Endothelial cell of umbilical vein (primary cell): ENCODE data around the gene GNAZ. TPM values are rescaled to one million over a fixed set of nuclear protein-coding genes. Genes with fewer than 3 reads are reported as not detected.

Experiments
- BruUV-seq: library from RNA; stranded (reverse); fragments of 400-500 nt; replicated peaks from 2 replicates; lab custom pipeline; 2021; lab: Mats Ljungman, UMichigan
- CTCF ChIA-PET: fragments of 300-600, 350-600 bp; sonication (Branson Sonifier 250); formaldehyde crosslinking; loops from one replicate; lab custom pipeline; 2021; ENCODE audit warnings: antibody characterized with exemption, inconsistent platforms; lab: Charles Lee
- POLR2A ChIA-PET: fragments of 300-600, 350-600 bp; sonication (Branson Sonifier 250); formaldehyde crosslinking; loops from one replicate; lab custom pipeline; 2021; ENCODE audit warnings: antibody characterized with exemption, inconsistent platforms; lab: Charles Lee
- DNase-seq: peaks from one replicate; pipeline ENCODE4 v3.0.0-alpha.2; 2011; ENCODE audit warnings: low read depth, low spot score
- FAIRE-seq: peaks from 2 replicates; lab custom pipeline; 2011; peaks lifted over from hg19 to GRCh38; lab: Jason Lieb, UNC
- H2AFZ ChIP-seq: 2 replicates; pipeline ENCODE4 v1.6.0; 2012; ENCODE audit warnings: low read depth, low read length, control low read depth, inconsistent platforms
- H3K27ac ChIP-seq: 2 replicates; pipeline ENCODE4 v1.5.1; 2011; ENCODE audit warnings: low read depth, mild to moderate bottlenecking, control low read depth, low read length, moderate library complexity; ENCODE audit not compliant: insufficient read depth
- H3K27me3 ChIP-seq, 2 experiments: 2 replicates each; pipeline versions ENCODE4 v1.6.0 to v1.6.1; 2011; ENCODE audit warnings: low read length in 2 of 2, mixed read lengths in 1 of 2; ENCODE audit not compliant: control insufficient read depth in 2 of 2, insufficient read depth in 2 of 2
- H3K36me3 ChIP-seq, 2 experiments: 2 replicates in 1 of 2; 3 replicates in 1 of 2; pipeline ENCODE4 v1.5.1; 2011; ENCODE audit warnings: low read length in 2 of 2, mild to moderate bottlenecking in 1 of 2, moderate library complexity in 1 of 2; ENCODE audit not compliant: control insufficient read depth in 2 of 2, insufficient read depth in 2 of 2; ENCODE audit errors: extremely low read depth in 1 of 2
- H3K4me1 ChIP-seq: 3 replicates; pipeline ENCODE4 v1.5.1; 2011; ENCODE audit warnings: mild to moderate bottlenecking, low read length; ENCODE audit not compliant: control insufficient read depth, insufficient read depth; ENCODE audit errors: extremely low read depth
- H3K4me2 ChIP-seq: 2 replicates; pipeline ENCODE4 v1.6.1; 2011; ENCODE audit warnings: low read length, control low read depth, mixed read lengths; ENCODE audit not compliant: insufficient read depth
- H3K4me3 ChIP-seq, 3 experiments: fragments of 200-600 bp in 1 of 3; sonication (generic), shearing (Covaris generic) in 1 of 3; replicated peaks in 1 of 3; 2 replicates each; pipeline ENCODE4 v1.5.1; 2011 to 2016; ENCODE audit warnings: control low read depth in 3 of 3, low read length in 3 of 3, mild to moderate bottlenecking in 2 of 3, inconsistent platforms in 1 of 3, low read depth in 1 of 3, moderate library complexity in 1 of 3; ENCODE audit not compliant: insufficient read depth in 1 of 3
- H3K79me2 ChIP-seq: 2 replicates; pipeline ENCODE4 v1.6.0; 2012; ENCODE audit warnings: low read length, inconsistent platforms; ENCODE audit not compliant: control insufficient read depth, insufficient read depth
- H3K9ac ChIP-seq: replicated peaks from 2 replicates; pipeline ENCODE3; 2011; ENCODE audit warnings: low read length, control low read depth; ENCODE audit not compliant: insufficient read depth; ENCODE audit errors: extremely low read depth
- H3K9me1 ChIP-seq: replicated peaks from 3 replicates; pipeline ENCODE4 v1.6.0; 2011; ENCODE audit warnings: mild to moderate bottlenecking, low read length; ENCODE audit not compliant: control insufficient read depth, insufficient read depth; ENCODE audit errors: extremely low read depth
- H3K9me3 ChIP-seq: replicated peaks from 2 replicates; pipeline ENCODE4 v1.5.1; 2012; ENCODE audit warnings: low read length, inconsistent platforms; ENCODE audit not compliant: control insufficient read depth, insufficient read depth
- H4K20me1 ChIP-seq: replicated peaks from 2 replicates; pipeline ENCODE3; 2011; ENCODE audit warnings: mild to moderate bottlenecking, low read length; ENCODE audit not compliant: control insufficient read depth, insufficient read depth; ENCODE audit errors: extremely low read depth
- FOS ChIP-seq: IDR thresholded peaks from 2 replicates; pipeline ENCODE4 v1.6.1; 2011; ENCODE audit warnings: mild to moderate bottlenecking, low read length, moderate library complexity, borderline replicate concordance; ENCODE audit not compliant: insufficient read depth
- JUN ChIP-seq: IDR thresholded peaks from 2 replicates; pipeline ENCODE4 v1.6.1; 2011; ENCODE audit warnings: borderline replicate concordance, low read depth; ENCODE audit not compliant: insufficient read length, insufficient read depth
- MYC ChIP-seq: IDR thresholded peaks from one replicate; pipeline ENCODE4 v1.6.1; 2011; ENCODE audit warnings: mild to moderate bottlenecking, low read depth, low read length
- POLR2A ChIP-seq: IDR thresholded peaks from 2 replicates; pipeline ENCODE4 v1.6.1; 2012; ENCODE audit warnings: low read depth, mild to moderate bottlenecking, control low read depth, low read length
- POLR2AphosphoS5 ChIP-seq: IDR thresholded peaks from 2 replicates; pipeline ENCODE4 v1.6.1; 2012; ENCODE audit warnings: low read depth, mild to moderate bottlenecking, control low read depth, low read length, moderate library complexity; ENCODE audit not compliant: insufficient read depth
- dilution Hi-C: fragments of 300-500 bp; cut with MboI; formaldehyde crosslinking; loops from one replicate; pipeline ENCODE4 v1.15.0; 2019; ENCODE audit warnings: low sequenced_read_pairs; ENCODE audit not compliant: extremely low pct_ligation_motif_present
- intact Hi-C: fragments of 100-400 bp; cut with micrococcal nuclease; formaldehyde crosslinking; loops from one replicate; pipeline ENCODE4 v1.10.0; 2022
- polyA plus RNA-seq, 4 experiments: library from polyadenylated mRNA; depleted of rRNA in 3 of 4; stranded (reverse) in 3 of 4; unstranded in 1 of 4; fragments of >200 nt; gene quantifications; 2 replicates each; pipeline versions ENCODE4 v1.2.1 to v1.2.3, GENCODE V29; 2011 to 2012; ENCODE audit warnings: missing spikeins in 1 of 4
- total RNA-seq: library from RNA; stranded (reverse); gene quantifications from 2 replicates; pipeline ENCODE4 v1.2.3, GENCODE V29; 2021
- TF ChIP-seq, protein P1 (sequence below), 2 donors: IDR thresholded peaks; 1 replicate in 1 of 2; 2 replicates in 1 of 2; pipeline ENCODE4 v1.5.1; 2011; ENCODE audit warnings: low read length in 2 of 2, mild to moderate bottlenecking in 2 of 2, moderate library complexity in 2 of 2, control low read depth in 1 of 2, inconsistent platforms in 1 of 2, low read depth in 1 of 2; ENCODE audit not compliant: insufficient read depth in 1 of 2; ENCODE audit errors: extremely low read depth in 1 of 2

Gene GNAZ
- total and polyA plus RNA-seq, 2 donors (not counting 3 experiments of a cell fraction or from before 2014, with no cell fraction given) = 0.44 to 0.86 TPM

DNA sequence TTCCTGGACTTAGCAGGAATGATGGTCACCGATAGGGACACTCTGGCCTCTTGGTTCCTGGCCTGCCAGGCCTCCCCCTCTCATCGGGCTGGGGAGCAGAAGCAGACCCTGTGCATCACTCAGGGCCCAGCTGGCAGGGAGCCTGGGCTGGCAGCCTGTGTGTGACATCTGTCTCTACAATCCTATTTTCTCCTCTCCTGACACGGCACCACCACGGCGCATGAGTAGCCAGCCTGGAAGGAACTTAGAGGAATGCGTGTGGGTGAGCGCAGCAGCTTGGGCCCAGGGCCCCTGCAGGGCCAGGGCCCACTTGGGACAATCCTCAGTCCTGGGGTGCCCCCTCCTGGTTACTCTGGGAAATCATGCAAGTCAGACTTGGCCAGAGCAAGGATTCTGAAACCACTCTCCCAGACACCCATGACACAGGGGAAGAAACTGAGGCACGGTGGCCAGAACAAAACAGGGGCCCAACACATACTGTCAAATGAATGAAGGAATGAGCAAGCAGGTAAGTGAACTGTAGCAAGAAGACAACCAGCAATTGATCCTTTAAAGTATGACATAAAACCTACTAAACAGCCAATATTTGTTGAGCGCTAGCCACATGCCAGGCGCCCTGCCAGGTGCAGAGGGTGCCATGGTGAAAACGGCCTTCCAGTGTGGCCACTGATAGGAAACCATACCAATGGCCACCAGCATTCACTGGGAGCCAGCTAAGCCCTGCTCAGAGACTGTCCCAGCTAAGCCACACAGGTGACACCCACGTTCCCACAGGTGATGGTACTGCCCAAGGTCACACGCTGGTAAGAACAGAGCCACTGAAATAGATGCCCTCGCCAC, 58.2 kb downstream of the GNAZ start:
- CTCF ChIA-PET = interaction anchor here (0.6 to 15.6 kb wide), 20 partner anchors 8 to 375 kb away, joined by 3 to 401 read pairs (median 4); partner anchors contain the start of genes GNAZ and RSPH14
- TF ChIP-seq POLR2AphosphoS5 = no peak
- TF ChIP-seq, protein P1, sequence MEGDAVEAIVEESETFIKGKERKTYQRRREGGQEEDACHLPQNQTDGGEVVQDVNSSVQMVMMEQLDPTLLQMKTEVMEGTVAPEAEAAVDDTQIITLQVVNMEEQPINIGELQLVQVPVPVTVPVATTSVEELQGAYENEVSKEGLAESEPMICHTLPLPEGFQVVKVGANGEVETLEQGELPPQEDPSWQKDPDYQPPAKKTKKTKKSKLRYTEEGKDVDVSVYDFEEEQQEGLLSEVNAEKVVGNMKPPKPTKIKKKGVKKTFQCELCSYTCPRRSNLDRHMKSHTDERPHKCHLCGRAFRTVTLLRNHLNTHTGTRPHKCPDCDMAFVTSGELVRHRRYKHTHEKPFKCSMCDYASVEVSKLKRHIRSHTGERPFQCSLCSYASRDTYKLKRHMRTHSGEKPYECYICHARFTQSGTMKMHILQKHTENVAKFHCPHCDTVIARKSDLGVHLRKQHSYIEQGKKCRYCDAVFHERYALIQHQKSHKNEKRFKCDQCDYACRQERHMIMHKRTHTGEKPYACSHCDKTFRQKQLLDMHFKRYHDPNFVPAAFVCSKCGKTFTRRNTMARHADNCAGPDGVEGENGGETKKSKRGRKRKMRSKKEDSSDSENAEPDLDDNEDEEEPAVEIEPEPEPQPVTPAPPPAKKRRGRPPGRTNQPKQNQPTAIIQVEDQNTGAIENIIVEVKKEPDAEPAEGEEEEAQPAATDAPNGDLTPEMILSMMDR (IDR thresholded peaks at IDR 0.05; ENCODE audit: extremely low read depth in 1 of 2, insufficient read depth in 1 of 2, low read depth in 1 of 2, low read length in 2 of 2) = peak; percentile 70 to 76
- TF ChIP-seq POLR2A = no peak
- no peak for TF ChIP-seq JUN
- TF ChIP-seq FOS = no peak
- no peak for TF ChIP-seq MYC
- Histone ChIP-seq H4K20me1 (no peaks in the 10 kb centered on the region), H2AFZ (no peak overlapping the region), H3K9me3 (no peaks in the 10 kb centered on the region), H3K27me3 (peaks cover 3 to 4% of the 10 kb centered on the region in 2 experiments), H3K4me3 (no peak overlapping the region), H3K9ac (no peak overlapping the region), H3K4me2 (no peak overlapping the region), H3K9me1 (no peaks in the 10 kb centered on the region), H3K4me1 (no peaks in the 10 kb centered on the region), H3K27ac (no peak overlapping the region), H3K79me2 (no peaks in the 10 kb centered on the region), H3K36me3 (no peaks in the 10 kb centered on the region)
- DNase-seq = peak; percentile 64
- no TSS peak for BruUV-seq
- peak; percentile 91 for FAIRE-seq
- intact Hi-C loops (loop anchor here (1.0 kb wide), 2 partner anchors 169 to 280 kb away; no protein-coding TSS in a partner anchor), dilution Hi-C loops (no loop called here)
- POLR2A ChIA-PET = no interaction called here
